ENCODE results near the gene GNG2. TPM values are rescaled to one million over a fixed set of nuclear protein-coding genes. Genes with fewer than 3 reads are reported as not detected.

GNG2 gene
- total and polyA plus RNA-seq, 2 of the 8 experiments (the other 6 are each of a cell fraction or from before 2014, with no cell fraction given): 8.2 to 17.9 TPM

GRCh38 chr14:51845811-51846210, 14.6 kb upstream of the GNG2 start:
- Histone ChIP-seq H3K14ac (ENCODE audit: insufficient read length) (no peak overlapping the region), H3K36me3 (ENCODE audit: control insufficient read depth in 2 of 4, insufficient read depth in 4 of 4, low read length in 3 of 4) (no peaks in the 10 kb centered on the region), H3K56ac (replicated peaks; ENCODE audit: insufficient read length, low read depth, low read length) (no peak overlapping the region), H4K8ac (ENCODE audit: extremely low read depth, insufficient read depth, low read length) (no peak overlapping the region), H3K9me3 (ENCODE audit: insufficient read depth in 2 of 2, low read depth in 1 of 2, low read length in 1 of 2) (no peaks in the 10 kb centered on the region), H2BK15ac (ENCODE audit: low read length) (no peak overlapping the region), H3K27ac (ENCODE audit: low read depth, low read length) (no peak overlapping the region), H2BK20ac (ENCODE audit: low read length) (no peak overlapping the region), H2BK5ac (ENCODE audit: low read depth, low read length) (no peak overlapping the region), H3K18ac (ENCODE audit: extremely low read depth, low read length) (no peak overlapping the region), H3K4me2 (ENCODE audit: insufficient read depth in 1 of 2, low read depth in 2 of 2, low read length in 2 of 2) (no peak overlapping the region; a peak in 1 of 4 replicates), H3K23ac (ENCODE audit: insufficient read length) (no peak overlapping the region), H2AFZ (ENCODE audit: low read length) (0 out of 2 replicates have a peak overlapping the region, but pooled peaks have one; percentile 32), H3K4me1 (replicated peaks in 1 of 4; ENCODE audit: control insufficient read depth in 3 of 4, insufficient read depth in 4 of 4, low read length in 3 of 4) (peaks cover 5 to 14% (median 10%) of the 10 kb centered on the region in 4 experiments), H4K20me1 (replicated peaks in 1 of 2; ENCODE audit: control insufficient read depth in 1 of 2, insufficient read depth in 2 of 2, low read length in 2 of 2) (no peaks in the 10 kb centered on the region), H4K5ac (ENCODE audit: insufficient read length, low read depth, low read length) (no peak overlapping the region), H4K91ac (replicated peaks; ENCODE audit: insufficient read length, low read length) (no peak overlapping the region), H2AK5ac (ENCODE audit: low read depth, low read length) (no peak overlapping the region), H3K23me2 (ENCODE audit: low read depth, low read length) (peaks cover 8% of the 10 kb centered on the region), H3K27me3 (replicated peaks in 1 of 4; ENCODE audit: control insufficient read depth in 3 of 4, extremely low read depth in 1 of 4, insufficient read depth in 3 of 4, low read length in 3 of 4) (no peaks in the 10 kb centered on the region), H3K9ac (replicated peaks in 1 of 4; ENCODE audit: extremely low read depth in 1 of 4, low read depth in 3 of 4, low read length in 3 of 4) (no peak overlapping the region), H3K4me3 (ENCODE audit: extremely low read depth in 1 of 4, insufficient read depth in 2 of 4, low read depth in 3 of 4, low read length in 4 of 4) (no peak overlapping the region), H2BK120ac (replicated peaks; ENCODE audit: low read depth, low read length) (no peak overlapping the region), H2BK12ac (ENCODE audit: low read depth, low read length) (no peak overlapping the region), H3K4ac (replicated peaks; ENCODE audit: insufficient read length, low read depth, low read length) (no peak overlapping the region), H3K79me1 (ENCODE audit: low read depth, low read length) (no peaks in the 10 kb centered on the region), H3K79me2 (ENCODE audit: control insufficient read depth in 1 of 2, insufficient read depth in 2 of 2, low read length in 2 of 2) (no peaks in the 10 kb centered on the region)
- DNase-seq (ENCODE audit: low read depth in 1 of 2, low spot score in 2 of 2) (no peak), FAIRE-seq (no peak)
- ChIA-PET CTCF (ENCODE audit: partially characterized antibody) (interaction anchor here (0.8 to 1.4 kb wide), 2 partner anchors 16 to 66 kb away, joined by 3 read pairs; no protein-coding TSS in a partner anchor), POLR2A (ENCODE audit: partially characterized antibody) (interaction anchor here (0.6 to 1.1 kb wide), 3 partner anchors 10 to 12 kb away, joined by 3 read pairs; no protein-coding TSS in a partner anchor)
- TF ChIP-seq TEAD4 (IDR thresholded peaks at IDR 0.05; ENCODE audit: low read depth, low read length): no peak
- no peak for TF ChIP-seq SP4 (IDR thresholded peaks at IDR 0.05; ENCODE audit: low read length)
- 86% methylated on average over 3 of the region's 3 CpGs; no CpG with 5 or more reads in 1 of the 2 experiments for WGBS, 2 experiments (ENCODE audit: extremely low coverage in 1 of 2, insufficient coverage in 1 of 2, insufficient read length in 1 of 2, insufficient replicate concordance in 2 of 2, low coverage in 1 of 2, low lambda C conversion rate in 2 of 2, missing lambda C conversion rate in 1 of 2)
